Measurements from ENCODE around the gene CAV3. TPM values are rescaled to one million over a fixed set of nuclear protein-coding genes. Genes with fewer than 3 reads are reported as not detected.

CAV3 gene
- polyA plus RNA-seq, 4 donors, result 0.16 to 0.96 TPM; not detected in 2

GRCh38 chr3:8727605-8728512, 5.7 kb upstream of the CAV3 start:
- H3K4me1 ChIP-seq (ENCODE audit: control insufficient read depth in 3 of 3, insufficient read depth in 2 of 3, low read depth in 1 of 3, low read length in 2 of 3), result no peaks in the 10 kb centered on the region
- FAIRE-seq, result no peak
- no peak overlapping the region for H3K27ac ChIP-seq (ENCODE audit: low read depth in 1 of 3, low read length in 2 of 3)
- no peaks in the 10 kb centered on the region for H3K27me3 ChIP-seq (ENCODE audit: control insufficient read depth in 3 of 3, insufficient read depth in 3 of 3, low read length in 3 of 3)
- DNase-seq, result no peak
- WGBS, 3 donors, result 66 to 80% (median 71%) methylated on average over 9 of the region's 9 CpGs
- H3K36me3 ChIP-seq (ENCODE audit: control insufficient read depth in 3 of 3, insufficient read depth in 2 of 3, low read depth in 1 of 3, low read length in 3 of 3), result no peaks in the 10 kb centered on the region
- H3K9me3 ChIP-seq (ENCODE audit: control insufficient read depth in 2 of 2, insufficient read depth in 1 of 2, low read depth in 1 of 2, low read length in 1 of 2), result peaks cover 0 to 7% of the 10 kb centered on the region in 2 donors
- H3K4me3 ChIP-seq (ENCODE audit: low read depth in 1 of 3, low read length in 3 of 3), result no peak overlapping the region

- no peaks in the 10 kb centered on the region for H3K4me1 ChIP-seq (ENCODE audit: control insufficient read depth in 3 of 3, insufficient read depth in 2 of 3, low read depth in 1 of 3, low read length in 2 of 3)
- no peak for FAIRE-seq
- WGBS, 3 donors, result 89 to 94% (median 92%) methylated on average over 3 of the region's 3 CpGs
Observed at GRCh38 chr3:8729479-8729878, 4.1 kb upstream of the CAV3 start.

GRCh38 chr3:8730656-8731055, 2.9 kb upstream of the CAV3 start:
- Histone ChIP-seq H3K27ac (ENCODE audit: low read depth in 1 of 3, low read length in 2 of 3) (no peak overlapping the region), H3K9me3 (ENCODE audit: control insufficient read depth in 2 of 2, insufficient read depth in 1 of 2, low read depth in 1 of 2, low read length in 1 of 2) (peaks cover 0 to 7% of the 10 kb centered on the region in 2 donors), H3K36me3 (ENCODE audit: control insufficient read depth in 3 of 3, insufficient read depth in 2 of 3, low read depth in 1 of 3, low read length in 3 of 3) (no peaks in the 10 kb centered on the region), H3K27me3 (ENCODE audit: control insufficient read depth in 3 of 3, insufficient read depth in 3 of 3, low read length in 3 of 3) (no peaks in the 10 kb centered on the region), H3K4me3 (ENCODE audit: low read depth in 1 of 3, low read length in 3 of 3) (no peak overlapping the region), H3K4me1 (ENCODE audit: control insufficient read depth in 3 of 3, insufficient read depth in 2 of 3, low read depth in 1 of 3, low read length in 2 of 3) (no peaks in the 10 kb centered on the region)
- DNase-seq (no peak), FAIRE-seq (no peak)
- WGBS, 3 donors, result 53 to 67% (median 62%) methylated on average over 3 of the region's 3 CpGs

More at GRCh38 chr3:8729479-8729878, 4.1 kb upstream of the CAV3 start:
- H3K4me3 ChIP-seq (ENCODE audit: low read depth in 1 of 3, low read length in 3 of 3), result no peak overlapping the region
- no peak for DNase-seq
- no peaks in the 10 kb centered on the region for H3K27me3 ChIP-seq (ENCODE audit: control insufficient read depth in 3 of 3, insufficient read depth in 3 of 3, low read length in 3 of 3)
- H3K27ac ChIP-seq (ENCODE audit: low read depth in 1 of 3, low read length in 2 of 3), result no peak overlapping the region
- peaks cover 0 to 7% of the 10 kb centered on the region in 2 donors for H3K9me3 ChIP-seq (ENCODE audit: control insufficient read depth in 2 of 2, insufficient read depth in 1 of 2, low read depth in 1 of 2, low read length in 1 of 2)
- no peaks in the 10 kb centered on the region for H3K36me3 ChIP-seq (ENCODE audit: control insufficient read depth in 3 of 3, insufficient read depth in 2 of 3, low read depth in 1 of 3, low read length in 3 of 3)

- no peaks in the 10 kb centered on the region for H3K9me3 ChIP-seq (ENCODE audit: control insufficient read depth in 2 of 2, insufficient read depth in 1 of 2, low read depth in 1 of 2, low read length in 1 of 2)
- H3K36me3 ChIP-seq (ENCODE audit: control insufficient read depth in 3 of 3, insufficient read depth in 2 of 3, low read depth in 1 of 3, low read length in 3 of 3), result no peaks in the 10 kb centered on the region
- no peak overlapping the region for H3K27ac ChIP-seq (ENCODE audit: low read depth in 1 of 3, low read length in 2 of 3)
- WGBS, 3 donors, result 65 to 85% (median 76%) methylated on average over 4 of the region's 4 CpGs
- FAIRE-seq (no peak), DNase-seq (no peak)
- H3K4me3 ChIP-seq (ENCODE audit: low read depth in 1 of 3, low read length in 3 of 3), result no peak overlapping the region
- no peaks in the 10 kb centered on the region for H3K27me3 ChIP-seq (ENCODE audit: control insufficient read depth in 3 of 3, insufficient read depth in 3 of 3, low read length in 3 of 3)
- no peaks in the 10 kb centered on the region for H3K4me1 ChIP-seq (ENCODE audit: control insufficient read depth in 3 of 3, insufficient read depth in 2 of 3, low read depth in 1 of 3, low read length in 2 of 3)
Observed at GRCh38 chr3:8732413-8732812, 1.2 kb upstream of the CAV3 start.

GRCh38 chr3:8734137-8734878, 706 bp downstream of the CAV3 start:
- FAIRE-seq, result no peak
- no peak for DNase-seq
- WGBS, 3 donors, result 80 to 89% (median 86%) methylated on average over 19 of the region's 19 CpGs

GRCh38 chr3:8734908-8735307, 1.3 kb downstream of the CAV3 start:
- Histone ChIP-seq H3K27ac (ENCODE audit: low read depth in 1 of 3, low read length in 2 of 3) (no peak overlapping the region), H3K36me3 (ENCODE audit: control insufficient read depth in 3 of 3, insufficient read depth in 2 of 3, low read depth in 1 of 3, low read length in 3 of 3) (no peaks in the 10 kb centered on the region), H3K9me3 (ENCODE audit: control insufficient read depth in 2 of 2, insufficient read depth in 1 of 2, low read depth in 1 of 2, low read length in 1 of 2) (no peaks in the 10 kb centered on the region), H3K4me3 (ENCODE audit: low read depth in 1 of 3, low read length in 3 of 3) (no peak overlapping the region), H3K27me3 (ENCODE audit: control insufficient read depth in 3 of 3, insufficient read depth in 3 of 3, low read length in 3 of 3) (no peaks in the 10 kb centered on the region), H3K4me1 (ENCODE audit: control insufficient read depth in 3 of 3, insufficient read depth in 2 of 3, low read depth in 1 of 3, low read length in 2 of 3) (no peaks in the 10 kb centered on the region)
- FAIRE-seq (no peak), DNase-seq (no peak)
- 91 to 100% (median 95%) methylated on average over 1 of the region's 1 CpG for WGBS, 3 donors

More at GRCh38 chr3:8734137-8734878, 706 bp downstream of the CAV3 start:
- Histone ChIP-seq H3K4me3 (ENCODE audit: low read depth in 1 of 3, low read length in 3 of 3) (no peak overlapping the region), H3K9me3 (ENCODE audit: control insufficient read depth in 2 of 2, insufficient read depth in 1 of 2, low read depth in 1 of 2, low read length in 1 of 2) (no peaks in the 10 kb centered on the region), H3K4me1 (ENCODE audit: control insufficient read depth in 3 of 3, insufficient read depth in 2 of 3, low read depth in 1 of 3, low read length in 2 of 3) (no peaks in the 10 kb centered on the region), H3K27ac (ENCODE audit: low read depth in 1 of 3, low read length in 2 of 3) (no peak overlapping the region), H3K36me3 (ENCODE audit: control insufficient read depth in 3 of 3, insufficient read depth in 2 of 3, low read depth in 1 of 3, low read length in 3 of 3) (no peaks in the 10 kb centered on the region), H3K27me3 (ENCODE audit: control insufficient read depth in 3 of 3, insufficient read depth in 3 of 3, low read length in 3 of 3) (no peaks in the 10 kb centered on the region)

- Histone ChIP-seq H3K27me3 (ENCODE audit: control insufficient read depth in 3 of 3, insufficient read depth in 3 of 3, low read length in 3 of 3) (no peaks in the 10 kb centered on the region), H3K4me1 (ENCODE audit: control insufficient read depth in 3 of 3, insufficient read depth in 2 of 3, low read depth in 1 of 3, low read length in 2 of 3) (peaks cover 0 to 3% (median 0%) of the 10 kb centered on the region in 3 donors), H3K4me3 (ENCODE audit: low read depth in 1 of 3, low read length in 3 of 3) (no peak overlapping the region), H3K36me3 (ENCODE audit: control insufficient read depth in 3 of 3, insufficient read depth in 2 of 3, low read depth in 1 of 3, low read length in 3 of 3) (no peaks in the 10 kb centered on the region), H3K27ac (ENCODE audit: low read depth in 1 of 3, low read length in 2 of 3) (no peak overlapping the region), H3K9me3 (ENCODE audit: control insufficient read depth in 2 of 2, insufficient read depth in 1 of 2, low read depth in 1 of 2, low read length in 1 of 2) (no peaks in the 10 kb centered on the region)
- FAIRE-seq (no peak), DNase-seq (no peak)
- WGBS, 3 donors, result 87 to 90% (median 89%) methylated on average over 11 of the region's 11 CpGs
Observed at GRCh38 chr3:8736436-8736835, 2.8 kb downstream of the CAV3 start.

GRCh38 chr3:8737301-8737700, 3.7 kb downstream of the CAV3 start:
- peaks cover 0 to 2% (median 0%) of the 10 kb centered on the region in 3 donors for H3K27me3 ChIP-seq (ENCODE audit: control insufficient read depth in 3 of 3, insufficient read depth in 3 of 3, low read length in 3 of 3)
- no peaks in the 10 kb centered on the region for H3K36me3 ChIP-seq (ENCODE audit: control insufficient read depth in 3 of 3, insufficient read depth in 2 of 3, low read depth in 1 of 3, low read length in 3 of 3)
- no peak overlapping the region for H3K4me3 ChIP-seq (ENCODE audit: low read depth in 1 of 3, low read length in 3 of 3)
- WGBS, 3 donors, result 85 to 92% (median 87%) methylated on average over 4 of the region's 4 CpGs
- H3K27ac ChIP-seq (ENCODE audit: low read depth in 1 of 3, low read length in 2 of 3), result no peak overlapping the region
- FAIRE-seq, result no peak
- H3K9me3 ChIP-seq (ENCODE audit: control insufficient read depth in 2 of 2, insufficient read depth in 1 of 2, low read depth in 1 of 2, low read length in 1 of 2), result no peaks in the 10 kb centered on the region
- no peak for DNase-seq
- peaks cover 0 to 11% (median 0%) of the 10 kb centered on the region in 3 donors for H3K4me1 ChIP-seq (ENCODE audit: control insufficient read depth in 3 of 3, insufficient read depth in 2 of 3, low read depth in 1 of 3, low read length in 2 of 3)
